HepG2 (cell line): Measurements from ENCODE around the gene NEK5. TPM values are rescaled to one million over a fixed set of nuclear protein-coding genes. Genes with fewer than 3 reads are reported as not detected.

Source experiments
- ATAC-seq: fragments of 200-7000 bp; cut with Tn5 transposase; 3 replicates; pipeline ENCODE4 v1.9.1; 2020; ENCODE audit warnings: mild to moderate bottlenecking, moderate library complexity
- BruUV-seq: library from RNA; stranded (reverse); fragments of 400-500 nt; replicated peaks from 2 replicates; lab custom pipeline; 2021; lab: Mats Ljungman, UMichigan
- CTCF ChIA-PET: fragments of 300-600 bp; formaldehyde crosslinking; extraction: SDS; loops from one replicate; lab custom pipeline; 2021; ENCODE audit warnings: low total read pairs, inconsistent platforms, low intra/inter-chr PET ratio; lab: Yijun Ruan, JAX
- POLR2A ChIA-PET: fragments of 350-600 bp; sonication (Branson Sonifier 250); formaldehyde crosslinking; loops from one replicate; lab custom pipeline; 2020; ENCODE audit warnings: antibody characterized with exemption, inconsistent platforms; lab: Yijun Ruan, JAX
- DNase-seq: peaks from one replicate; pipeline ENCODE4 v3.0.0-alpha.2; 2015; ENCODE audit warnings: low spot score
- FAIRE-seq: peaks from 3 replicates; lab custom pipeline; 2011; peaks lifted over from hg19 to GRCh38; lab: Jason Lieb, UNC
- H2AFZ ChIP-seq: one replicate; pipeline ENCODE4 v1.6.1; 2011; ENCODE audit warnings: low read length, inconsistent platforms
- H3K27ac ChIP-seq: fragments of 300-600 bp; 3 replicates; pipeline ENCODE4 v1.8.0; 2011; ENCODE audit warnings: mixed run types, mild to moderate bottlenecking, mixed read lengths, low read length, inconsistent platforms; ENCODE audit not compliant: insufficient read depth; ENCODE audit errors: extremely low read length
- H3K27me3 ChIP-seq, 2 experiments: fragments of 200-600 bp in 1 of 2; 2 replicates in 1 of 2; 3 replicates in 1 of 2; pipeline versions ENCODE4 v1.6.0 to v1.8.0; 2011; ENCODE audit warnings: low read length in 2 of 2, mild to moderate bottlenecking in 2 of 2, moderate library complexity in 2 of 2, inconsistent platforms in 1 of 2; ENCODE audit not compliant: insufficient read depth in 2 of 2, control insufficient read depth in 1 of 2
- H3K36me3 ChIP-seq, 2 experiments: fragments of 200-600 bp in 1 of 2; replicated peaks in 1 of 2; 2 replicates in 1 of 2; 3 replicates in 1 of 2; pipeline versions ENCODE4 v1.5.1 to v1.8.0; 2011; ENCODE audit warnings: low read length in 2 of 2, inconsistent platforms in 1 of 2; ENCODE audit not compliant: insufficient read depth in 2 of 2, control insufficient read depth in 1 of 2
- H3K4me1 ChIP-seq: 2 replicates; pipeline ENCODE4 v1.5.1; 2012; ENCODE audit warnings: low read length, inconsistent platforms; ENCODE audit not compliant: insufficient read depth
- H3K4me2 ChIP-seq: 2 replicates; pipeline ENCODE4 v1.6.0; 2011; ENCODE audit warnings: low read depth, low read length, inconsistent platforms
- H3K4me3 ChIP-seq, 3 experiments: fragments of 200-600 bp in 1 of 3; sonication (generic), shearing (Covaris generic) in 1 of 3; replicated peaks in 1 of 3; 2 replicates each; pipeline ENCODE4 v1.5.1; 2011 to 2016; ENCODE audit warnings: low read length in 3 of 3, inconsistent platforms in 2 of 3, low read depth in 2 of 3, mild to moderate bottlenecking in 2 of 3, control low read depth in 1 of 3, mixed read lengths in 1 of 3; ENCODE audit not compliant: insufficient read depth in 1 of 3
- H3K79me2 ChIP-seq: one replicate; pipeline ENCODE4 v1.6.1; 2011; ENCODE audit warnings: low read length, inconsistent platforms; ENCODE audit not compliant: insufficient read depth
- H3K9ac ChIP-seq: 2 replicates; pipeline ENCODE4 v1.6.0; 2011; ENCODE audit warnings: mild to moderate bottlenecking, low read depth, low read length, inconsistent platforms; ENCODE audit not compliant: insufficient read depth
- H3K9me3 ChIP-seq: 2 replicates; pipeline ENCODE4 v1.5.1; 2012; ENCODE audit warnings: mild to moderate bottlenecking, low read length
- H4K20me1 ChIP-seq: 2 replicates; pipeline ENCODE4 v1.6.0; 2011; ENCODE audit warnings: inconsistent platforms, mild to moderate bottlenecking, low read length, moderate library complexity; ENCODE audit not compliant: insufficient read depth
- CTCF ChIP-seq: sonication (generic); formaldehyde crosslinking; IDR thresholded peaks from 2 replicates; pipeline ENCODE4 v1.5.0; 2020; ENCODE audit warnings: mild to moderate bottlenecking, missing genetic modification reagents, moderate library complexity
- MAF1 ChIP-seq: sonication (generic); formaldehyde crosslinking; IDR thresholded peaks from 2 replicates; pipeline ENCODE4 v1.5.0; 2020; ENCODE audit warnings: missing genetic modification reagents, borderline replicate concordance
- RAD21 ChIP-seq: fragments of 450-650 bp; formaldehyde crosslinking; IDR thresholded peaks from 2 replicates; pipeline ENCODE4 v1.5.0; 2020; ENCODE audit warnings: mild to moderate bottlenecking
- SAFB2 ChIP-seq: sonication (generic); formaldehyde crosslinking; IDR thresholded peaks from 2 replicates; pipeline ENCODE4 v1.5.1; 2020; ENCODE audit warnings: missing genetic modification reagents, low read depth, mild to moderate bottlenecking, borderline replicate concordance
- SMAD3 ChIP-seq: sonication (generic); formaldehyde crosslinking; IDR thresholded peaks from 2 replicates; pipeline ENCODE4 v1.4.0; 2020; ENCODE audit warnings: missing genetic modification reagents
- STAG1 ChIP-seq: sonication (generic); formaldehyde crosslinking; IDR thresholded peaks from 2 replicates; pipeline ENCODE4 v1.4.0; 2020; ENCODE audit warnings: missing genetic modification reagents
- XBP1 ChIP-seq: sonication (generic); formaldehyde crosslinking; IDR thresholded peaks from 2 replicates; pipeline ENCODE4 v1.5.0; 2020; ENCODE audit warnings: missing genetic modification reagents
- ZFAT ChIP-seq: sonication (generic); formaldehyde crosslinking; conservative IDR thresholded peaks from 2 replicates; pipeline ENCODE4 v1.8.1; 2023; ENCODE audit warnings: missing genetic modification reagents, inconsistent platforms
- ZNF235 ChIP-seq: sonication (generic); formaldehyde crosslinking; IDR thresholded peaks from 2 replicates; pipeline ENCODE4 v1.8.1; 2023; ENCODE audit warnings: mild to moderate bottlenecking, missing genetic modification reagents, borderline replicate concordance
- ZNF446 ChIP-seq: sonication (generic); formaldehyde crosslinking; IDR thresholded peaks from 2 replicates; pipeline ENCODE4 v1.5.0; 2020; ENCODE audit warnings: mild to moderate bottlenecking, missing genetic modification reagents
- ZNF503 ChIP-seq: sonication (generic); formaldehyde crosslinking; IDR thresholded peaks from 2 replicates; pipeline ENCODE4 v1.4.0; 2020; ENCODE audit warnings: missing genetic modification reagents
- ZNF576 ChIP-seq: sonication (generic); formaldehyde crosslinking; IDR thresholded peaks from 2 replicates; pipeline ENCODE4 v1.4.0; 2020; ENCODE audit warnings: mild to moderate bottlenecking, missing genetic modification reagents
- ZNF652 ChIP-seq: IDR thresholded peaks from 2 replicates; pipeline ENCODE4 v1.6.1; 2016; ENCODE audit warnings: low read depth, borderline replicate concordance
- ZNF687 ChIP-seq: sonication (generic); formaldehyde crosslinking; IDR thresholded peaks from 2 replicates; pipeline ENCODE4 v1.5.1; 2020; ENCODE audit warnings: mild to moderate bottlenecking, missing genetic modification reagents, moderate library complexity
- WGBS: methylation state at CpG from one replicate; pipeline ENCODE4 v1.1.6; 2017; ENCODE audit warnings: low lambda C conversion rate; 5-methylcytosine and 5-hydroxymethylcytosine counted together
- in situ Hi-C: cut with HindIII; loops from 2 replicates; pipeline ENCODE4 v1.10.0; 2017; ENCODE audit warnings: low pct_unique_long_range_greater_than_20kb; ENCODE audit not compliant: extremely low pct_ligation_motif_present
- intact Hi-C: fragments of 100-400 bp; cut with micrococcal nuclease; formaldehyde crosslinking; loops from one replicate; pipeline ENCODE4 v1.10.0; 2022; ENCODE audit not compliant: unreplicated experiment
- polyA plus RNA-seq, 8 experiments: library from polyadenylated mRNA; depleted of rRNA in 3 of 8; stranded (reverse) in 7 of 8; unstranded in 1 of 8; fragments of >200 nt; fragmentation: Illumina TruSeq in 4 of 8; extraction: Trizol in 4 of 8; gene quantifications; 2 replicates each; pipeline versions ENCODE4 v1.2.1 to v1.2.3, GENCODE V29; 2011 to 2016; ENCODE audit warnings: low read depth in 4 of 8, missing spikeins in 1 of 8, mixed read lengths in 1 of 8; ENCODE audit not compliant: insufficient read depth in 1 of 8
- total RNA-seq, 5 experiments: library from RNA; depleted of rRNA; stranded (reverse); fragments of >200 nt; fragmentation: Illumina TruSeq; extraction: Trizol; gene quantifications; 2 replicates each; pipeline ENCODE4 v1.2.3, GENCODE V29; 2016; ENCODE audit warnings: low read depth in 1 of 5

The NEK5 gene
- total and polyA plus RNA-seq, 2 of the 13 experiments (the other 11 are each of a cell fraction or from before 2014, with no cell fraction given), result 0.12 to 0.22 TPM

GRCh38 chr13:52003541-52003940, 125.3 kb downstream of the NEK5 start:
- DNase-seq (no peak), FAIRE-seq (no peak), ATAC-seq (peak; percentile 21)
- Histone ChIP-seq H3K79me2 (peaks cover 96% of the 10 kb centered on the region), H4K20me1 (peaks cover 31% of the 10 kb centered on the region), H3K36me3 (peaks cover 0 to 8% of the 10 kb centered on the region in 2 experiments; a peak in 1 of 5 replicates), H3K27ac (peak overlapping the region; percentile 23), H3K27me3 (no peaks in the 10 kb centered on the region), H3K9me3 (no peaks in the 10 kb centered on the region), H3K4me2 (no peak overlapping the region), H3K4me3 (no peak overlapping the region), H3K4me1 (peaks cover 96% of the 10 kb centered on the region), H2AFZ (no peak overlapping the region), H3K9ac (no peak overlapping the region)
- ChIA-PET CTCF (no interaction called here), POLR2A (interaction anchor here (1.3 to 1.5 kb wide), 3 partner anchors 9 to 120 kb away, joined by 3 to 7 read pairs (median 4); partner anchors contain the start of gene ALG11)
- WGBS, result 75% methylated on average over 4 of the region's 4 CpGs
- in situ Hi-C loops, result loop anchor here (25.0 kb wide), 1 partner anchor 459 kb away; the partner anchor contains the start of genes CKAP2 and VPS36
- BruUV-seq, result no TSS peak
- TF ChIP-seq STAG1 (CRISPR knock-in tag) (peak; percentile 45), ZNF576 (CRISPR knock-in tag) (no peak), MAF1 (no peak), ZNF503 (CRISPR knock-in tag) (no peak), SAFB2 (CRISPR knock-in tag) (no peak), CTCF (CRISPR knock-in tag) (peak; percentile 35), ZNF687 (CRISPR knock-in tag) (peak; percentile 36), XBP1 (CRISPR knock-in tag) (no peak), ZNF235 (CRISPR knock-in tag) (no peak), ZFAT (CRISPR knock-in tag) (no peak), RAD21 (0 out of 2 replicates have a peak, but pooled peaks have one; percentile 21), SMAD3 (no peak), ZNF446 (no peak), ZNF652 (no peak)
- intact Hi-C loops, result no loop called here
